Caco-2 (cell line): ENCODE data around the gene OPTN. TPM values are rescaled to one million over a fixed set of nuclear protein-coding genes. Genes with fewer than 3 reads are reported as not detected.

Experiments used
- BruUV-seq: library from RNA; stranded (reverse); fragments of 400-500 nt; replicated peaks from 2 replicates; lab custom pipeline; 2021; lab: Mats Ljungman, UMichigan
- CTCF ChIA-PET: fragments of 300-600 bp; sonication (Branson Sonifier 250); formaldehyde crosslinking; loops from one replicate; lab custom pipeline; 2022; ENCODE audit warnings: antibody characterized with exemption; lab: Charles Lee
- POLR2A ChIA-PET: fragments of 300-600 bp; sonication (Branson Sonifier 250); formaldehyde crosslinking; loops from one replicate; lab custom pipeline; 2022; ENCODE audit warnings: antibody characterized with exemption; lab: Charles Lee
- DNase-seq, 2 experiments: peaks; one replicate each; pipeline versions ENCODE4 v3.0.0 to v3.0.0-alpha.2; 2020 to 2022
- H3K27me3 ChIP-seq: replicated peaks from 2 replicates; pipeline ENCODE4 v1.6.0; 2011; ENCODE audit warnings: low read length; ENCODE audit not compliant: control insufficient read depth, insufficient read depth
- H3K36me3 ChIP-seq: 2 replicates; pipeline ENCODE4 v1.5.1; 2011; ENCODE audit warnings: low read length; ENCODE audit not compliant: control insufficient read depth, insufficient read depth
- H3K4me1 ChIP-seq: fragments of 250-450 bp; sonication (Bioruptor Pico); 2 replicates; pipeline ENCODE4 v1.5.1; 2020; ENCODE audit warnings: mild to moderate bottlenecking
- H3K4me3 ChIP-seq: 2 replicates; pipeline ENCODE4 v1.5.1; 2011; ENCODE audit warnings: low read depth, mild to moderate bottlenecking, control low read depth, low read length
- H3K9me3 ChIP-seq: fragments of 250-450 bp; sonication (Bioruptor Pico); 2 replicates; pipeline ENCODE4 v1.5.1; 2020; ENCODE audit warnings: mild to moderate bottlenecking, moderate library complexity
- H3K27ac Mint-ChIP-seq: one replicate; pipeline ENCODE4 v1.8.0; 2022; ENCODE audit warnings: mixed read lengths; ENCODE audit not compliant: unreplicated experiment
- H3K27me3 Mint-ChIP-seq: one replicate; pipeline ENCODE4 v1.8.0; 2022; ENCODE audit warnings: mixed read lengths; ENCODE audit not compliant: insufficient read depth, unreplicated experiment
- H3K36me3 Mint-ChIP-seq: one replicate; pipeline ENCODE4 v1.8.0; 2022; ENCODE audit warnings: mild to moderate bottlenecking, mixed read lengths; ENCODE audit not compliant: insufficient read depth, unreplicated experiment
- H3K4me1 Mint-ChIP-seq: one replicate; pipeline ENCODE4 v1.8.0; 2022; ENCODE audit warnings: low read depth, mixed read lengths; ENCODE audit not compliant: unreplicated experiment
- H3K4me3 Mint-ChIP-seq: one replicate; pipeline ENCODE4 v1.8.0; 2022; ENCODE audit warnings: mild to moderate bottlenecking, moderate library complexity, mixed read lengths; ENCODE audit not compliant: unreplicated experiment
- H3K9me3 Mint-ChIP-seq: one replicate; pipeline ENCODE4 v1.8.0; 2022; ENCODE audit warnings: mixed read lengths; ENCODE audit not compliant: unreplicated experiment
- CTCF ChIP-seq, 2 experiments: fragments of 200-600 bp in 1 of 2; IDR thresholded peaks; 1 replicate in 1 of 2; 2 replicates in 1 of 2; pipeline versions ENCODE4 v1.5.1 to v1.8.0; 2011 to 2022; ENCODE audit warnings: antibody characterized with exemption in 1 of 2, control low read depth in 1 of 2, inconsistent platforms in 1 of 2, low read depth in 1 of 2, low read length in 1 of 2, mild to moderate bottlenecking in 1 of 2, moderate library complexity in 1 of 2; ENCODE audit not compliant: insufficient read depth in 1 of 2, severe bottlenecking in 1 of 2, unreplicated experiment in 1 of 2
- intact Hi-C: fragments of 100-400 bp; cut with micrococcal nuclease; formaldehyde crosslinking; loops from one replicate; pipeline ENCODE4 v1.10.0; 2022; ENCODE audit not compliant: unreplicated experiment
- total RNA-seq: library from RNA; stranded (reverse); gene quantifications from 2 replicates; pipeline ENCODE4 v1.2.3, GENCODE V29; 2022

OPTN gene
- total RNA-seq, 1 experiment from 2014 or later, result 59.6 TPM

GRCh38 chr10:13087986-13088618 lies 11.9 kb upstream of the OPTN start:
- Histone ChIP-seq H3K27me3 (no peaks in the 10 kb centered on the region), H3K9me3 (peaks cover 22% of the 10 kb centered on the region), H3K4me1 (no peaks in the 10 kb centered on the region), H3K36me3 (no peaks in the 10 kb centered on the region), H3K4me3 (no peak overlapping the region)
- BruUV-seq, result no TSS peak
- CTCF ChIA-PET, result interaction anchor here (0.6 to 0.8 kb wide), 2 partner anchors 11 to 135 kb away, joined by 3 to 6 read pairs; no protein-coding TSS in a partner anchor
- POLR2A ChIA-PET, result no interaction called here
- no peak for DNase-seq
- intact Hi-C loops, result no loop called here
- no peak for TF ChIP-seq CTCF (IDR thresholded peaks at IDR 0.05; ENCODE audit: insufficient read depth in 1 of 2, low read depth in 1 of 2, low read length in 1 of 2, severe bottlenecking in 1 of 2, unreplicated experiment in 1 of 2)
- H3K4me3 Mint-ChIP-seq, result no peak overlapping the region
- H3K27me3 Mint-ChIP-seq, result no peaks in the 10 kb centered on the region
- peaks cover 12% of the 10 kb centered on the region for H3K9me3 Mint-ChIP-seq
- no peak overlapping the region for H3K27ac Mint-ChIP-seq
- no peaks in the 10 kb centered on the region for H3K36me3 Mint-ChIP-seq
- H3K4me1 Mint-ChIP-seq, result no peaks in the 10 kb centered on the region

- H3K4me3 Mint-ChIP-seq, result no peak overlapping the region
- TF ChIP-seq CTCF (IDR thresholded peaks at IDR 0.05; ENCODE audit: insufficient read depth in 1 of 2, low read depth in 1 of 2, low read length in 1 of 2, severe bottlenecking in 1 of 2, unreplicated experiment in 1 of 2), result no peak
- DNase-seq, result no peak
- H3K36me3 ChIP-seq, result no peaks in the 10 kb centered on the region
- no peaks in the 10 kb centered on the region for H3K27me3 ChIP-seq
- H3K36me3 Mint-ChIP-seq, result peaks cover under 1% of the 10 kb centered on the region
- peaks cover 7% of the 10 kb centered on the region for H3K9me3 Mint-ChIP-seq
- ChIA-PET POLR2A (no interaction called here), CTCF (no interaction called here)
- H3K4me1 Mint-ChIP-seq, result no peaks in the 10 kb centered on the region
- intact Hi-C loops, result no loop called here
- H3K27me3 Mint-ChIP-seq, result no peaks in the 10 kb centered on the region
- no peak overlapping the region for H3K4me3 ChIP-seq
- no peaks in the 10 kb centered on the region for H3K4me1 ChIP-seq
- BruUV-seq, result no TSS peak
- H3K9me3 ChIP-seq, result peaks cover 16% of the 10 kb centered on the region; the same call in 1 of the 2 replicates
- H3K27ac Mint-ChIP-seq, result no peak overlapping the region
These were observed 10.6 kb upstream of the OPTN start for GRCh38 chr10:13089345-13089744.

GRCh38 chr10:13090289-13090688 lies 9.7 kb upstream of the OPTN start:
- H3K27me3 ChIP-seq, result no peaks in the 10 kb centered on the region
- ChIA-PET POLR2A (interaction anchor here (0.6 kb wide), 1 partner anchor 99 kb away, joined by 5 read pairs; no protein-coding TSS in a partner anchor), CTCF (no interaction called here)
- intact Hi-C loops, result no loop called here
- no peaks in the 10 kb centered on the region for H3K4me1 Mint-ChIP-seq
- no peak overlapping the region for H3K27ac Mint-ChIP-seq
- no peaks in the 10 kb centered on the region for H3K4me1 ChIP-seq
- no peaks in the 10 kb centered on the region for H3K9me3 Mint-ChIP-seq
- no TSS peak for BruUV-seq
- H3K27me3 Mint-ChIP-seq, result no peaks in the 10 kb centered on the region
- no peak for TF ChIP-seq CTCF (IDR thresholded peaks at IDR 0.05; ENCODE audit: insufficient read depth in 1 of 2, low read depth in 1 of 2, low read length in 1 of 2, severe bottlenecking in 1 of 2, unreplicated experiment in 1 of 2)
- DNase-seq, result no peak
- no peak overlapping the region for H3K4me3 Mint-ChIP-seq
- no peak overlapping the region for H3K4me3 ChIP-seq
- no peaks in the 10 kb centered on the region for H3K36me3 ChIP-seq
- H3K9me3 ChIP-seq, result 0 out of 2 replicates have a peak, but pooled peaks cover 6% of the 10 kb centered on the region
- peaks cover 4% of the 10 kb centered on the region for H3K36me3 Mint-ChIP-seq
